B cell (primary cell): Measurements from ENCODE around the gene PCSK4. TPM values are rescaled to one million over a fixed set of nuclear protein-coding genes. Genes with fewer than 3 reads are reported as not detected.

ENCODE experiments used
- ATAC-seq: fragments of 200-7000 bp; cut with Tn5 transposase; one replicate; pipeline ENCODE4 v1.10.0; 2021; ENCODE audit warnings: low read depth, mild to moderate bottlenecking, moderate number of reproducible peaks, moderate library complexity
- CTCF ChIA-PET: fragments of 350-600 bp; sonication (Branson Sonifier 250); formaldehyde crosslinking; loops from one replicate; lab custom pipeline; 2021; ENCODE audit warnings: antibody characterized with exemption, inconsistent platforms; lab: Charles Lee
- POLR2A ChIA-PET: fragments of 350-600 bp; sonication (Branson Sonifier 250); formaldehyde crosslinking; loops from one replicate; lab custom pipeline; 2021; ENCODE audit warnings: antibody characterized with exemption; lab: Charles Lee
- DNase-seq: peaks from one replicate; pipeline ENCODE4 v3.0.0; 2013
- H2AFZ ChIP-seq: 2 replicates; pipeline ENCODE4 v1.6.1; 2012; ENCODE audit warnings: mild to moderate bottlenecking, low read depth, low read length; ENCODE audit not compliant: insufficient read depth, poor library complexity, severe bottlenecking
- H3K27ac ChIP-seq, 2 donors: 1 replicate in 1 of 2; 2 replicates in 1 of 2; pipeline ENCODE4 v1.5.1; 2012 to 2013; ENCODE audit warnings: low read length in 2 of 2, mild to moderate bottlenecking in 2 of 2, moderate library complexity in 1 of 2
- H3K27me3 ChIP-seq, 4 experiments: fragments of 200-600 bp in 1 of 4; sonication (generic) in 1 of 4; replicated peaks in 1 of 4; 1 replicate in 2 of 4; 2 replicates in 2 of 4; pipeline versions ENCODE4 v1.6.1 to v1.7.0; 2013 to 2016; ENCODE audit warnings: low read length in 3 of 4, mild to moderate bottlenecking in 2 of 4, mixed read lengths in 1 of 4, moderate library complexity in 1 of 4; ENCODE audit not compliant: insufficient read depth in 4 of 4, control insufficient read depth in 3 of 4; ENCODE audit errors: control extremely low read depth in 1 of 4
- H3K36me3 ChIP-seq, 2 experiments: replicated peaks in 1 of 2; 1 replicate in 1 of 2; 2 replicates in 1 of 2; pipeline versions ENCODE4 v1.6.1 to v1.7.1; 2013; ENCODE audit warnings: low read length in 1 of 2; ENCODE audit not compliant: insufficient read depth in 2 of 2, control insufficient read depth in 1 of 2; ENCODE audit errors: control extremely low read depth in 1 of 2, extremely low read depth in 1 of 2
- H3K4me1 ChIP-seq, 2 donors: fragments of 200-600 bp in 1 of 2; sonication (generic) in 1 of 2; 1 replicate in 1 of 2; 2 replicates in 1 of 2; pipeline versions ENCODE4 v1.5.1 to v1.6.1; 2013 to 2017; ENCODE audit warnings: low read length in 2 of 2; ENCODE audit not compliant: control insufficient read depth in 2 of 2, insufficient read depth in 2 of 2
- H3K4me2 ChIP-seq: replicated peaks from 2 replicates; pipeline ENCODE3; 2012; ENCODE audit warnings: mild to moderate bottlenecking, low read depth, low read length; ENCODE audit not compliant: poor library complexity, severe bottlenecking
- H3K4me3 ChIP-seq, 5 experiments: fragments of 200-600 bp in 1 of 5; sonication (generic) in 1 of 5; 1 replicate in 3 of 5; 2 replicates in 2 of 5; pipeline versions ENCODE4 v1.5.1 to v1.7.0; 2011 to 2016; ENCODE audit warnings: low read length in 4 of 5, mild to moderate bottlenecking in 4 of 5, low read depth in 2 of 5, control low read depth in 1 of 5, moderate library complexity in 1 of 5; ENCODE audit not compliant: insufficient read depth in 1 of 5; ENCODE audit errors: control extremely low read depth in 1 of 5, extremely low read depth in 1 of 5
- H3K79me2 ChIP-seq: fragments of 200-600 bp; sonication (generic); one replicate; pipeline ENCODE4 v1.6.0; 2016; ENCODE audit warnings: low read length; ENCODE audit not compliant: control insufficient read depth, insufficient read depth
- H3K9ac ChIP-seq: fragments of 200-600 bp; sonication (generic); 2 replicates; pipeline ENCODE4 v1.6.1; 2017; ENCODE audit warnings: mild to moderate bottlenecking, low read length, moderate library complexity
- H3K9me3 ChIP-seq, 3 donors: one replicate each; pipeline versions ENCODE4 v1.6.1 to v1.7.1; 2013; ENCODE audit warnings: low read length in 2 of 3; ENCODE audit not compliant: control insufficient read depth in 2 of 3, insufficient read depth in 1 of 3; ENCODE audit errors: control extremely low read depth in 1 of 3
- H4K20me1 ChIP-seq: 2 replicates; pipeline ENCODE4 v1.6.0; 2012; ENCODE audit warnings: mild to moderate bottlenecking, low read length; ENCODE audit not compliant: insufficient read depth, control insufficient read depth, poor library complexity, severe bottlenecking
- H3K27ac Mint-ChIP-seq: one replicate; pipeline ENCODE4 v1.8.0; 2021; ENCODE audit warnings: mixed read lengths
- H3K27me3 Mint-ChIP-seq: one replicate; pipeline ENCODE4 v1.8.0; 2021; ENCODE audit warnings: mixed read lengths
- H3K4me1 Mint-ChIP-seq: one replicate; pipeline ENCODE4 v1.8.0; 2021; ENCODE audit warnings: mixed read lengths
- H3K4me3 Mint-ChIP-seq: one replicate; pipeline ENCODE4 v1.8.0; 2021; ENCODE audit warnings: mixed read lengths
- H3K9me3 Mint-ChIP-seq: one replicate; pipeline ENCODE4 v1.8.0; 2022; ENCODE audit warnings: mixed read lengths; ENCODE audit not compliant: insufficient read depth
- CTCF ChIP-seq: fragments of 200-600 bp; IDR thresholded peaks from one replicate; pipeline ENCODE4 v1.8.0; 2022; ENCODE audit warnings: antibody characterized with exemption, mild to moderate bottlenecking
- EZH2 ChIP-seq: IDR thresholded peaks from 2 replicates; pipeline ENCODE4 v1.6.1; 2012; ENCODE audit warnings: borderline replicate concordance, low read depth, mild to moderate bottlenecking, moderate library complexity, low read length; ENCODE audit not compliant: insufficient read depth, poor library complexity, severe bottlenecking
- WGBS: methylation state at CpG from one replicate; pipeline ENCODE4 v1.1.5; 2013; ENCODE audit warnings: missing lambda C conversion rate; ENCODE audit not compliant: insufficient coverage; 5-methylcytosine and 5-hydroxymethylcytosine counted together
- intact Hi-C: fragments of 100-400 bp; cut with micrococcal nuclease; formaldehyde crosslinking; loops from one replicate; pipeline ENCODE4 v1.10.0; 2022
- polyA plus RNA-seq: library from polyadenylated mRNA; depleted of rRNA; stranded (reverse); fragments of >200 nt; gene quantifications from 2 replicates; pipeline ENCODE4 v1.2.3, GENCODE V29; 2012
- total RNA-seq, 2 donors: library from RNA; stranded (reverse); fragments of 120-200 nt in 1 of 2; gene quantifications; 1 replicate in 1 of 2; 2 replicates in 1 of 2; pipeline versions ENCODE4 v1.2.3 to v1.2.4, GENCODE V29; 2013 to 2022

Gene PCSK4
- total and polyA plus RNA-seq, 2 donors (not counting 1 experiment from before 2014, with no cell fraction given), result 1.1 to 1.3 TPM

- ATAC-seq (no peak), DNase-seq (no peak)
- no peaks in the 10 kb centered on the region for H3K27me3 ChIP-seq
- intact Hi-C loops, result no loop called here
- H3K4me2 ChIP-seq, result no peak overlapping the region
- peaks cover 7% of the 10 kb centered on the region for H4K20me1 ChIP-seq
- TF ChIP-seq CTCF, result no peak
- TF ChIP-seq EZH2, result no peak
- no peak overlapping the region for H2AFZ ChIP-seq
- Mint-ChIP-seq H3K27me3 (no peaks in the 10 kb centered on the region), H3K4me1 (peaks cover 13% of the 10 kb centered on the region), H3K27ac (no peak overlapping the region), H3K4me3 (no peak overlapping the region), H3K9me3 (no peaks in the 10 kb centered on the region)
- H3K27ac ChIP-seq, result no peak overlapping the region
- peaks cover 6 to 22% of the 10 kb centered on the region in 2 donors for H3K4me1 ChIP-seq
- WGBS, result 93% methylated on average over 26 of the region's 26 CpGs
- H3K9ac ChIP-seq, result no peak overlapping the region
- no peaks in the 10 kb centered on the region for H3K9me3 ChIP-seq
- H3K79me2 ChIP-seq, result peaks cover 14% of the 10 kb centered on the region
- POLR2A ChIA-PET, result no interaction called here
- peaks cover 0 to 4% of the 10 kb centered on the region in 2 experiments for H3K36me3 ChIP-seq
- CTCF ChIA-PET, result no interaction called here
- H3K4me3 ChIP-seq, result no peak overlapping the region
Measured at GRCh38 chr19:1481224-1481892, 8.8 kb downstream of the PCSK4 start.
